Measurements from ENCODE around the gene BRINP3. TPM values are rescaled to one million over a fixed set of nuclear protein-coding genes. Genes with fewer than 3 reads are reported as not detected.
"Not testable (repeated sequence)": the region's sequence is repeated elsewhere in the genome, so short reads cannot be mapped to it uniquely, and the experiment has no call there.

The BRINP3 gene
- 28.9 TPM for total RNA-seq

DNA sequence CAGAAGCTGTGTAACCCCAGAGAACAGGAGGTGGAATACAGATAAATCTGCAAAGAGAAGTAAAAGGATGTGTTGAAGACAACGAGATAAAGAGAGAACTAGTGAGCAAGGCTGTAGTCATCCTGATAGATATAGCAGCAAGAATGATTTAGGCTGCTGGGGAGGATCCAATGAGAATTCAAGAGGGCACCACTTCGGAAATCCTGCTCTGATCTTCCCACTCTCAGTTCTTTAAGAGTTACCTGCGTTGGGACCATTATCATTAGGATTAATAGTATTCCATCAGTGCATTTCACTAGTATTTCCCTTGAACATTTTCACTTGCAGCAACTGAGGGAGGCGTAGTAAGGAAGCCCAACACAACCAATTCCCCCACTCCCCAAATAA is at the start of gene BRINP3:
Gene BRINP3 (minus strand): TSS at position 103 of the 387 bp plus-strand sequence.
- peak; percentile 8 for DNase-seq

- DNase-seq, result no peak
Observed at GRCh38 chr1:190511554-190511953, 33.9 kb upstream of the BRINP3 start.

- no peak for DNase-seq
Observed at GRCh38 chr1:190507357-190507756, 29.7 kb upstream of the BRINP3 start.

- DNase-seq, result not testable (repeated sequence)
Observed at GRCh38 chr1:190504539-190504938, 26.9 kb upstream of the BRINP3 start.

DNA sequence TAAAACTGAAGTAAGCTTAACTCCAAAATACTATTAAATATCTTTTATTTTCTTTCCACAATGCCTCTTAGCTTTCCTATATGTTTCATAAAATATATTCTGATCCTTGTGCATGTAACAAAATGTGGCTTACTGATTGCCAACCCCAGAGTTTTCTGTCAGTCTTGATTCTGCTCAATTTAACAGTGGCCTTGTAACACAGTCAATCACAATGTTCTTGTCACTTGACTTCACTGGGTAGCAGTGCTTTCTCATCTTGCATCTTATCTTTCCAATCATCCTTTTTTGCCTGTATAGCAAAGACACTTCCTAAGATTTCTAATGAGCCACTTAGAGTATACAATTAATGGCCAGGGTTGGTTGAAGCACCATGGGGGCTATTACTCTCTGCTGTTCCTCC is 19.9 kb upstream of the BRINP3 start:
- no peak for DNase-seq

- no peak for DNase-seq
Observed at GRCh38 chr1:190494451-190494850, 16.8 kb upstream of the BRINP3 start.

DNA sequence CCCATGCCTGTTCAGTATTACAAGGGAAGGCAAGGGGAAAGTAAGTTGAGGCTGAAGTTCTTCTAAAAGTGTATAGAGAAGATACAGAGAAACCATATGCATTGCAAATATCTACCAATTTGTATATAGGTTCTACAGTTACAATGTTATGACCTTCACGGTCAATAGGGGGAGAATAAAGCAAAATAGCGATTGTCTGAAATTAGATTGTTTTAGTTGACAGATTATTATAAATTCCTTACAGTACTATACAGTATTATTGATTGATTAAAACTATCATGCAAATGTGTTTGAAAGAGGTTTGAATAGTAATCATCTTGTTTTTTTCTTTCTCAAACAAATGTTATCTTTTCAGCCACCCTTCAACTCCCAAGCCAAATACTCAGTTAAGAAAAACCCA is 13.7 kb upstream of the BRINP3 start:
- DNase-seq, result no peak

GRCh38 chr1:190484045-190484444 is 6.4 kb upstream of the BRINP3 start:
- DNase-seq, result no peak

DNA sequence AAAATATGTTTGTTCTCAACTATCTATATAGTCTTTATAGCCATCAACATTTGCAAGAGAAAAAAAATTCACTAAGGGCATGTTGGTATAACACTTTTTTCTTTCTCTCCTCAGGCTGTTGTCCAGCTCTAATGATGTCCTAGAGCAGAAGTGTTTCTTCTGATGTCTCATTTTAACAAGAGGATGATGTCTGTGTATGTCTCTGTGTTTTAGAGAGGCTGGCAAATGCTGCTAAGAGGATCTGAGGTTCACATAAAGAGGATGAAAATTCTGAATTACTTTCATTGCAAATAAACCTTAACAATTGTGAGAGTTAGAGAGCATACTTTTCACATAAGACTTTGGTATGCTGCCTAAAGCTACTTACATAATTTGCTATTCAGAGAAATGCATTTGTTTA is 2.6 kb upstream of the BRINP3 start:
- DNase-seq, result no peak

DNA sequence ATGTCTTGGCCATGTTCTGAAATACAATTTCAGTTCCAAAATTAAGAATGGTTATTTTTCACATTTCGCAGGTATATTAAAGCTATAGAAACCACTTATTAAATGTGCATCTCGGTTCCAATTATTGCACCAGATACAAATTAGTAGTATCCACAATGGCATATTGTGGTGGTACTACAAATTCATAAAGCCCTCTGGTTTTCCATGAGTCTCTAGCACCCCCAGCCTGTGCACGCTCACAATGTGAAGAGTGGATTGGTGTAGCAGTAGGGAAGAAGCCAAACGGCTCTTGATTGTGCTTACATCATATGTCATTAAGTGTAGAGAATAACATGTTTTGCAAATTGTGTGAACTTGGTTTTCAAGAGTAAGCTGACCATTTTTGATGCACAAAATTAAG is 1.9 kb upstream of the BRINP3 start:
- DNase-seq, result peak; percentile 3

GRCh38 chr1:190479050-190479397 is 1.4 kb upstream of the BRINP3 start:
- DNase-seq, result no peak

DNA sequence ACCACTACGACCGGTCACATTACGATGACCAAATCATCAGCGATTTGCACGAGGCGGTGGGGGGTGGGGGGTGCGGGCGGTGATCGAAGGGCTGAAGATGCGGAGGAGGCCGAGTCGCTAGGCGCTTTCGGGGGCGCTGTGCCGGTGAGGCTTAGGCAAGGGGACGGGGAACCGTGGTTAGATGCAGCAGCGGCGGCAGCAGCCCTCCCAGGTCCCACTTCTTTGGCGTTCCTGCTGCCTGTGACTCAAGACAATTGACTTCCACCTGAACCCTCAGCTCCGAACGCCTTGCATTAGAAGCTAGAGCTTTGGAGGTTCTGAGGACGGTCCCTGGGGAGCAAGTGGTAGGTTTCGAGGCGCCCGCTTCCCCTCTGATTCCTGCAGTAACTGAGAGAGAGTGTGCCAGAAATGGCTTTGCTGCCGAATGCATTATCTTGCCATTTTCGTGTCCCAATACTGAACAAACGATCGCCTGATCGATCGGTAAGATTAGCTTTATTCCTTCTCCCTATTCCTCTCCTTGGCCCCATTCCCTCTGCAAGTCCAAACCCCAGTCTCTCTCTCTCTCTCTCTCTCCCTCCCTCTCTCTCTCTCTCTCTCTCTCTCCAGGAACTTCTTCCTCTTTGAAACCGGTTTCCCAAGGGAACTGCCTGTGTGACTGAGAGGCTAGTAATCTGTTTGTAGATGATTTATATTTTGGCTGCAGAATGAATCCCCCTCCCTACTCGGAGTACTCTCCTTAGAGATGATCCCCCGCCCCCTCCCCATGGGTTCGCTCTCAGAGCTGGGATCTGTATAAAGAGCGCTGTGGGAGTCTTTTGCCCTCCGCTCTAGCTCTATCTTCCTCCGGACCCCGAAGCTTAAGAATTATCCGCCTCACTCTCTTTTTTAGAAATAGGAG is 735 bp upstream of the BRINP3 start:
- peak; percentile 56 for DNase-seq

DNA sequence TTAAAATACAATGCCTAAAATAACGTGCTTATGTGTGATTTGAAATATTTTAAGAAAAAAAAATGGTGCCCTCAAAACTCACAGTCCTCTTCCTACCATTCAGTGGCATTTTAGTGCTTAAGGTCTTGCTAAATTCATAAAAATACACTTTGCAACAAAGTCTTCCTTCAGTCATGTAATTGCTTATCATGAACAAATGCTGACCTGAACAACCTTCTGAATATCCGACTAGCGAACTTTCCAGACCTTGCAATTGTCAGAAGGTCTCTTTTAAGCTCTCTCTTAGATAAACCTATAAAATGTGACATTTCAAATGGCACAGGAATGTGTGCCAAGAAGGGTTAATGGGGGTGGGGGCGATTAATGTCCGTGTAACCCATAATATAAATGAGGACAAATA is 858 bp downstream of the BRINP3 start:
- no peak for DNase-seq

- DNase-seq, result no peak
Observed at GRCh38 chr1:190476321-190476720, 1.3 kb downstream of the BRINP3 start.

DNA sequence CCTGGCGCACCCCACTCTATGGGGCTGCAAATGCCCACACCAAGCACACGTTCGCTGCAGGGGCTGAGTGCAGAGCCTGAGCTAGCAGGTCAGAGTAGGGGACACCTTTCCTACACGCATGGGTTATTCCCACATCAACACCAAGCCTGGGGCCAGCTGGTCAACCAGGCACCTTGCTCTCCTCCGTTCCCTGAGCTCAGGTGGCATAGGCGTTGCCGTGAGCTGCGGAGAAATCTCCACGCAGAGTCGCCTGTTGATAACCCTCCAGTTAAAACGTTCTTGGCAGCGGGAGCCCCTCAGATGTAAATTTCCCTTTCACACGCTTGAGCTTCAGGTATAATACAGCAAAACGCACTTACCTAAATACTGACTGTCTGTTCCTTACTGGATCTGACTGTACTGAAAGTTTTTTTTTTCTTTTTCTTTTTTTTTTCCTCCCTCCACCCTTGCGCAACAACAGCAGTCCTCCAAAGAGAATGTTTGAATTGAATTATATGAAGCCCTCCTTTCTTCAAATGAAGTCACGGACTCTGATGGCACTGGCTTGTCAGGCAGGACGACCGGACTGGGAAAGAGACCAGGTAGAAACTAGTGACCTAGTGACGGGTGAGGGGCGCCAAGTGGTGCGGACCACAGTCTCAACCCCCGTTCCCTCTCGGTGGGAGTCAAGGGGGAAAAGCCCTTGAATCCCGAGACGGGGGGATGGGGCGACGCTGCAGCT is 2.1 kb downstream of the BRINP3 start:
- DNase-seq, result peak; percentile 7

DNA sequence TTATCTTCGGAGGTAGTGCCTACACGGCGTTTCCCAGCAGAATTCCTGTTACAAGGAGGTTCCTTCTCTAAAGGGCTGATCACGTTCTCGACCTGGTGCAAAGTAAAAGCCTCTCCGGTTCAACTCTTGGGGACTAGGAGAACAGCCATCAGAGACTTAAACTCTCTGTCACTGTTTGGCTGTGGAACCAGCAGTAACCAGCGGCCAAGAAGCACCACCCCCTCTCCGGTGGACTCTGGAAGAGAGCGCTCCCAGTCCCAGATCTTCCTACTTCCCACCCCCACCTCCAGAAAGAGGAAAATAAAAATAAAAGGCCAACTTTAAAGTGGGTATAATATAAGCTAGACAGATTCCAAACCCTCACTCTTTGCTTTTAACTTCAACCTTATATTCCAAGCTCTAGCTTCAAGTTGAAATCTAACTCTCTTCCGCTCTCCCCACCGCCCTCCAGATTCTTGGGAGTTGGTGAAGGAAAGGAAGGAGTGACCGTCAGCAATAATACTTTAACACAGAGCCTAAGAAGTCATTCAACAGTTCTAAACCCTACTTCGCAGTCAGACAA is 2.9 kb downstream of the BRINP3 start:
- DNase-seq, result peak; percentile 46

DNA sequence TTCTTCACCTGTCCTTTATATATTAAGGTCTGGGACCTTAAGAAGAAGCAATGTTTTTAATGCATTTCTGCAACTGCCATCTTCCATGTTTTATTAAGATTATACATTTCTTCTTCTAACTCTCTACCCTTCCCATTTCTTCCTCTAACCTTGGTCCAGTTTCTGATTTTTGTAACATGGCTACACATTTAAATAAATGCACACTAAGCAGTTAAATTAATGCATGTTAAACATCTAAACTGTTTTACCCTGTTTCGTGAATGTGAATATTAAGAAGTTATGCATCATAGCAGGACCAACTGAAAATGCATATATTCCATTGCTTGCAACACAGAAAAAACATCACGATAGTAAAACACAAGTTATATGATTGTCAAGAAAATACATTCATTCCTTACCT is 3.7 kb downstream of the BRINP3 start:
- DNase-seq, result no peak

GRCh38 chr1:190472494-190472893 is 5.2 kb downstream of the BRINP3 start:
- DNase-seq, result no peak

DNA sequence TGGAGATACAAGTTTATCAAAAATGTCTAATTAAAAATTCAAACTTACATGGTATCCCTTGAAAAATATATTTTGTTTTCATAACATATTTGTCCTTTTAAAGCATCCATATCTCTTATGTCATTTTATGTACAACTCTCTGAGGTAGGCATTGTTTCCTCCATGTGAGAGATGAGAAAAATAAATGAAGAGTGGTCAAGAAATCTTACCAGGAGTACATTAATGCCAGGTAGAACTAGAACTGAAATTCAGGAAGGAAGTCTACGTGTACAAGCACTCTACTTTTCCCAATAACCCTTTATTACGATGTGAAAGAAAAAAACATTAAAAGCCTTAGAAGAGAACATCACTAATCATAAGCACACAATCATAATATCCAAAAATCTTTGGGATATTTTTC is 5.6 kb downstream of the BRINP3 start:
- no peak for DNase-seq

DNA sequence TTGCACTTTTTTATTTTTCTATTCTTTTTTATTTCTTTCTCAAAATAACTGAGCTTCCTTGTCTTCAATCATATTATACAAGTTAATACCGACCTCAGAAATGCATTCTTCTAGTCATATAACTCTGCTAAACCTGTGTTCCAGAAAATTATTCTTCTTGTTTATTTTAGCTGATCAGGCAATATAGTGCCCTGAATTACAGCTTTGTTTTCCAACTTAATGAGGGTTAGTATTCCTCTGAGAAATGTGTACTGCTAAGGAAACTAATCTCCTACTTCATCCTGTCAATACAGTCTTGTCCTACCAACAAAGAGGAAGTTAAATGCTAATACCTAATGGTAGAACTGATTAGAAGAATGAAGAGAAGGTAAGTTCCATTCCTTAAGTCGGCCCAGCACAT is 13.0 kb downstream of the BRINP3 start:
- DNase-seq, result no peak

DNA sequence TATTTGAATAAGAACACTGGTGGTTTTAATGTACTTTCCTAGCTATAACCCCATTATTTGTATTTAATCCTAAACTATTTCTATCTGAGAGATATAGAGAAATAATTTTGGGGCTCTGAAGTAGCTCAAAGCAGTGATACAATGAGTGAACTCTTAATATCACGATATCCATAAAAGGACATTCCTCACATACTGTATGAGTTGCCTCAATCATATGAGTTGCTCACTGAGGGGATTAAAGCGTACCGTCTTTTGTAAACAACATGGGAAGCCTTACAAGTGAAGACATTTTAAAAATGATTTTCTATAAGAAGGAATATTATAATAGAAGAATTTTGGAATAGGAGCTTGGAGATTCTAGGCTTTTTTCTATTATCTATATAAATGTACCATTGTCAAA is 21.5 kb downstream of the BRINP3 start:
- DNase-seq, result no peak

DNA sequence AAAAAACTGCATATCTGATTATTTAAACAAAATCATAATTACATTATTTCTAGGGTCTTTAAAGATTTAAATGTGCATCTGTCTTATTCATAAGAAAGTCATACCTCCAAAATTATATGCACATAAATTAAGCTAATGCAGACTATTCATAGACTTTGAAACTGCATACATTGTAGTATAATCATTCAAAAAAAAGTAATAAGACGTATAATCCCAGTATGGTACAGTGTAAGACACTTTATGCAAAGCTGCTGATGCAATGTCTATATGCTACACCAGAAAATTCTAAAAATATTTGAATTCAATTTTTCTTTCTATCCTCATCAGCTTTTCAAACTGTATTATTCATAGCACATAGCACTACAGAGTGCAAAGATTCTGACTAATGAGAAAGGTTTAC is 22.0 kb downstream of the BRINP3 start:
- DNase-seq, result no peak

GRCh38 chr1:190453550-190453949 is 24.1 kb downstream of the BRINP3 start:
- no peak for DNase-seq
